ENCODE data around the gene NSRP1.

GRCh38 chr17:30133197-30133596 lies 16.6 kb downstream of the NSRP1 start:
- TF ChIP-seq EZH2 (IDR thresholded peaks at IDR 0.05; ENCODE audit: borderline replicate concordance, low read depth, low read length, severe bottlenecking): no peak
- TF ChIP-seq CTCF (IDR thresholded peaks at IDR 0.05; ENCODE audit: extremely low read depth in 1 of 2, insufficient read depth in 1 of 2, low read depth in 1 of 2, low read length in 2 of 2): no peak
- TF ChIP-seq POLR2AphosphoS5 (IDR thresholded peaks at IDR 0.05; ENCODE audit: insufficient read depth, low read depth, low read length): no peak

All from endothelial cell of umbilical vein (primary cell).